NK-92 (cell line): Measurements from ENCODE around the gene MRPS16.

Experiments used
- DNase-seq: peaks from one replicate; lab custom pipeline; 2025; ENCODE audit not compliant: unreplicated experiment; lab: John Stamatoyannopoulos, UW

Gene MRPS16

DNA sequence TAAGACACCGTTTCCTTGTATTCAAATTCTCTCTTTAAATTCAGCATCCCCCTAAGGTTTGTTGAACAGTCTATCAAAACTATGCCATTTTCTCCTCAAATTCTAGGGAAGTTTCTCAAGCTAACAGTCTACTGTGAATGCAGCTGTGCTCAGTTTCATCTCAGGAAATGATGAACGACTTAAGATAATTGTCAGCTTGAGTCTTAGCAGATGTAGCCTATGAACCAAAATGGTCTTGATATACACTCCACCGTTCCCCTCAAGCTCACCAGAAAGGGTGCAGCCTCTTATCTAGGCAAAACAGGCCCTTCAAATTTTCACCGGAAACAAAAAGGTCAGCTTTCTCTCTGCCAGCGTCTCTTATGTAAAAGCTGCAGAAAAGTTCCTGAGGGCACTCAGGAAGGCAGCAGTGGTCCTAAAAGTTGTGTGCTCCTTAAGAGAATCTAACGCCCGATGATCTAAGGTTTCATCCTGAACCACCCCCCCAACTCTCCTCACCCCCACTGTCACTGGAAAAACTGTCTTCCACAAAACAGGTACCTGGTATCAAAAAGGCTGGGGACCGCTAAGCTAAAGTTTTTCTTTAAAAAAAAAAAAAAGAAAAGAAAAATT lies 7.5 kb downstream of the MRPS16 start:
- DNase-seq, result no peak

- no peak for DNase-seq
These were observed 12.5 kb downstream of the MRPS16 start for GRCh38 chr10:73239908-73240307.

DNA sequence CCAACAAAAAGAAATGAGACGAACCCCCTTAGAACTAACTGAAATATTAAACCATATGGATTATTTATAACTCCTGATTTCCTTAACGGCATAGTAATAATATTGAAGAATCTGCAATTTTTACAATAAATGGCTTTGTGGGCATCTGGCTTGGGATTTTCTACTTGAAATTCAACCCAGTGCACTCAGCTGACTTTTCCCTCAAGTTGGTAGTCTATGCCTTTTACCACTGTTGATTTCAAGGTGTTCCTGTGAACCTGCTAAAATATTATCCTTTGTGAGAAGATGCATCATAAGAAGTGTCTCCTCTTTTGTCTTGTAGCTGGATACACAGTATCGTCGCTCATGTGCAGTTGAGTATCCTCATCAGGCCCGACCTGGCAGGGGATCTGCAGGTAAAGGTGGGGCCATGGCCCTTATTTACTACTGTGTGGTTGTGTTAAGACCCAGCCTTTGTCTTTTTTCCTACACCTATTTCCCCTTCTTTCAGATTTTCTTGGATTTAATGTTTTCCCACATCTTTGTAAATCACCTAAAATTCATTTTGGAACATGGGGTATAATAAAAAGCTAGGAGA lies 13.4 kb downstream of the MRPS16 start:
- DNase-seq, result no peak

- no peak for DNase-seq
These were observed 17.7 kb downstream of the MRPS16 start for GRCh38 chr10:73234695-73235094.

DNA sequence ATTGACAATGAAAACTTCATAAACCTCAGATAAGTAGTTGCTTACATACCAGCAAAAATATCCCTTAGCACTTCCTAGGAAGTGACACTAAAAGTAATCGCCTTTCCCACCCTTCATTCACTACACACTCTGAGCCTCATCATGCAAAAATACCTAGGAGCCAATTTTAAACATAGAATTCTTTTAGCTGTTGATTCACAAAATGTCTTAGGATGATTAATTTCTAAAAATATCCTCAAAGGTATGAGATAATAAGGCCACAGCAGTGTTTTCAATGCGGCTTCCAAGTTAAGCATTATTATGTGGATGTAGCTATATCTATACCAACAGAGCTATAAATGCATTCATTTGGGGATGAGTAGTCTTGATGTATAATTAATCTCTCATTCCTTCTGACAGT lies 18.6 kb downstream of the MRPS16 start:
- no peak for DNase-seq

- no peak for DNase-seq
These were observed 19.6 kb downstream of the MRPS16 start for GRCh38 chr10:73232887-73233286.

DNA sequence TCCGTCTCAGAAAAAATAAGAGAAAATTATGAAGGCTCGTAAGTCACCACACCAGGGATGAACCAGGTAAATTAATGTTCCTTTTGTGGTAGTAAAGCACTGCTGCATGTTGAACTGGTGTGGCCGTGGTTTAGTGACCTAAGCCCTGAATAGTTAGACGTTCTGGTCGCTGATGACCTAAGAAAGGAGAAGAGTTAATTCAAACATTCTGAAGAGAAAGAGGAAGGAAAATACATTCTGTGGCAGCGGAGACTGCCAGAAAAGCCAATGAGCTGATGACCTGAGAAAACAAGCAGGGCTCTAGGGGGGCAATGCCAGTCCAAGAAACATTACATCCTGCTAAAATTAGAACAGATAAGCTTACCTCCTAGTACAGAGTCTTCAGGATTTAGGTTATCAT lies 22.9 kb downstream of the MRPS16 start:
- no peak for DNase-seq

DNA sequence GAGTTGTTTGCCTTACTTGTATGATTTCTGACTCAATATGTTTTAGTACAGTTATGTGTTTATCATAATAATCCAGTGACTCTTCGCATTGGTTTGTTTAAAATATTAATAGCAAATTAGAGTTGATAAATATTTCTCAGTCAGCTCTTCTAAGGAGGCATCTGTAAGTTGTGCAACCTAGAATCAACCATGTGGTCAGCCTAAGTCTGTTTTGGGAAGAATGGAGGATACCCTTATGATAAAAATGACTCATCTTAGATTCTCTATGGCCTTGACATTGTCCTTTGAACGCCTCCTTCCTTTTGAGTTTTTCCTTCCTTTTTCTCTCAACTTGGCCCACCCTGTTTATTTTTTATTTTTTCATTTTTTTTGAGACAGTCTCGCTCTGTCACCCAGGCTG lies 24.2 kb downstream of the MRPS16 start:
- no peak for DNase-seq

DNA sequence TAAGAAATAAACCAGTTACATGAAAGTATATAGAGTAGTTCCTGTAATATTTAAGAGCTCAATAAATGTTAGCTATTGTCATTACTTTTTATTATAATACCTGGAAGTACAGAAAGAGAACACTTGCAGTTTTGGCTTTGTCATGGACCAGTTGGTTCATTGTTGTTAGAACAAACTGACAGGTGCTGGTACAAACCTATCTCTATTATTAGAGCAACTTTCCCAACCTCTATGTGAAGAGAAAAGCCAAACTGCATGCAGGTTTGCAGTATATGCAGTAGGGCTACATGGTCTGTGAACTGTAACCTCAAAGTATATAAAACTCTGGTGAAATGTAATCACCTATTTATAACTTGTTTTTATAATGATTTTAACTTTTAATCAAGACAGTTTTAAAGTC lies 25.8 kb downstream of the MRPS16 start:
- DNase-seq, result no peak

DNA sequence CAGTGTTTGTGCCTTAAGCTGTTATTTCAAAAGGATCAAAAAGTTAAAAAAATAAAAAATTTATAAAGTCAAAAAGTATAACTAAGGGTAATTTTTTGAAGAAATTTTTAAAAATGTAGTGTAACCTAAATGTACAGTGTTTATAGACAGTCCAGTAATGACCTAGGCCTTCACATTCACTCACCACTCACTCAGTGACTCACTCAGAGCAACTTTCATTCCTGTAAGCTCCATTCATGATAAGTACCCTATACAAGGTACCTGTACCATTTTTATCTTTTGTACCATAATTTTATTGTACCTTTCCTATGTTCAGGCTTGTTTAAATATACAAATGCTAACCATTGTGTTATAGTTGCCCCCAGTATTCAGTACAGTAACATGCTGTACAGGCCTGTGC lies 26.9 kb downstream of the MRPS16 start:
- DNase-seq, result no peak

DNA sequence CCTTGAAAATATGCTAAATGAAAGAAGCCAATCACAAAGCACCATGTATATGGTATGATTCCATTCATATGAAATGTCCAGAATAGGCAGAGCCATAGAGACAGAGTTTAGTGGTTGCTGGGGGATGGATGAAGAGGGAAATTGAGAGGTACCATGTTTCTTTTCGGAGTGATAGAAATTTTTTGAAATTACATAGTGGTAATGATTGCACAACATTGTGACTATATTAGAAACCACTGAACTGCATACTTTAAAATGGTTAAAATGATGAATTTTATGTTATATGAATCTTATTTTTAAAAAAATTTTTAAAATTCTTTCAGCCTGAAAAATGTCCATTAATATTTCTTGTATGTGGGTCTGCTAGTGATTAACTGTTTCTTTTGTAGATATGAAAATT lies 31.5 kb downstream of the MRPS16 start:
- DNase-seq, result no peak

GRCh38 chr10:73219384-73219783 lies 33.1 kb downstream of the MRPS16 start:
- DNase-seq, result no peak

- DNase-seq, result no peak
These were observed 33.8 kb downstream of the MRPS16 start for GRCh38 chr10:73218431-73219191.

DNA sequence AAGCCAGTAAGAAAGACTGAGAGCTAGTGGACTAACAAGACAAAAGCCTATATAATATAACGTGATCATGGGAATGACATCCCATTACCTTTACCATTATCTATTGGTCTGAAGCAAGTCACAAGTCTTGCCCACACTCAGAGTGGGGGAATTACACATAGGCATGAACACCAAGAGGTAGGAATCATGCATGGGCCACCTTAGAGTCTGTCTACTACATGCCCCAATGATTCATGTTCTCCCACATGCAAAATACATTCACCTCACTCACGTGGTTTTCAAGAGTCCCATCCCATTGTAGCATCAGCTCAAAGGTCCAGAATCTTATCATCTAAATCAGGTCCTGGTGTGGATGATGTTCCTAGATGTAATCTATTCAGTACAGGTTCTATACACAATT lies 34.8 kb downstream of the MRPS16 start:
- no peak for DNase-seq

DNA sequence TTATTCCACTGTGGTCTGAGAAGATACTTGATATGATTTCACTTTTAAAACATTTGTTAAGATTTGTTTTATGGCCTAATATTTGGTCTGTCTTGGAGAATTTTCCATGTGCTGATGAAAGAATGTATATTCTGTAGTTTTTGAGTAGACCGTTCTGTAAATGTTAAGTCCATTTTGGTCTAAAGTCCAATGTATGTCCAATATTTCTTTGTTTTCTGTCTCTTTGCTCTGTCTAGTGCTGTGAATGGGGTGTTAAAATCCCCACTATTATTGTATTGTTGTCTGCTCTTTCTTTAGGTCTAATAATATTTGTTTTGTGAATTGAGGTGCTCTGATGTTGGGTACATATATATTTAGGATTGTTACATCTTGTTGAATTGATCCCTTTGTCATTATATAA lies 36.7 kb downstream of the MRPS16 start:
- DNase-seq, result no peak

GRCh38 chr10:73211106-73211811 lies 41.2 kb downstream of the MRPS16 start:
- no peak for DNase-seq

- no peak for DNase-seq
These were observed 41.9 kb downstream of the MRPS16 start for GRCh38 chr10:73210395-73211105.

GRCh38 chr10:73209705-73210104 lies 42.7 kb downstream of the MRPS16 start:
- no peak for DNase-seq

- DNase-seq, result no peak
These were observed 44.6 kb downstream of the MRPS16 start for GRCh38 chr10:73207883-73208282.

DNA sequence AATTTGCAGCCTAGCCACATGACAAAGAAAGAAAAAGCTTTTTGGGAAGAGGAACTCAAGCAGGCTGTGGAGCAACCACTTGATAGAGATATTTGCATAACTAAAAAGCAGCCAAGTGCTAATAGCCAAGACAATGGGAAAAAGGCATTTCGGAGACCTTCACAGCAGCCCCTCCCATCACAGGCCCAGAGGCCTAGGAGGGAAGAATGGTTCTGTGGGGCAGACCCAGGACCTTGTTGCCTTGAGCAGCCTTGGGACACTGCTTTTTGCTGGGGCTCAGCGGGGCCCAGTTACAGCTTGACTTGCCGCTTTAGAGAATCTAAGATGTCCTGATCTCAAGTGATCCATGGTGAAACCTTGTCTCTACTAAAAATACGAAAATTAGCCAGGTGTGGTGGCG lies 46.1 kb downstream of the MRPS16 start:
- no peak for DNase-seq

- DNase-seq, result no peak
These were observed 46.6 kb downstream of the MRPS16 start for GRCh38 chr10:73205890-73206289.
